ENCODE data around the gene SOHLH1.

Gene SOHLH1

GRCh38 chr9:135728436-135729110, 29.3 kb upstream of the SOHLH1 start:
- no peak for DNase-seq

DNA sequence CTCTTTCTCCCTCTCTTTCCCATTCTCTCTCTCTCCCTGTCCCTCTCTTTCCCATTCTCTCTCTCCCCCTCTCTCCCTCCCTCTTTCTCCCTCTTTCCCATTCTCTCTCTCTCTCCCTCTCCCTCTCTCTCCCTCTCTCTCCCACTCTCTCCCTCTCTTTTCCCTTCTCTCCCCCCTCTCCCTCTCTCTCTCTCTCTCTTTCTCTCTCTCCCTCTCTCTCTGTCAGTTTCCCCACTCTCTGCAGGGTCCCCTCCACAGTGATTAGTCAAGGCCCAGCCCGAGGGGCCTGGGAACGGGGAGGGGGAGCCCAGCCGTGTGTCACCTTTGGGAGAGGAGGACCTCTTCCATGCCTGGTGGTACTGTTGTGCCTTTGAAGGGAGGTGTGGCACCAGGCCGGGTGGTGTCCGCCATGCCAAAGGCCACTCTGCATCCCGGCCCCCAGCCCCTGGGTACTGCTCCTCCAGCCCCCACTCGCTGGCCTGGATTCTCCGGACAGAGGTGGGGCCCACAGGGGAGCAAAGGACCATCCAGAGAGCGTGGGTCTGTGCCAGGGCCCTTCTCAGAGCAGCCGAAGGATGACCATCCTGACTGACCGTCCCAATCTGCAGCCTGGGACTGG, 28.1 kb upstream of the SOHLH1 start:
- no peak for DNase-seq

- DNase-seq = no peak
These were observed 27.0 kb upstream of the SOHLH1 start for GRCh38 chr9:135726138-135726853.

DNA sequence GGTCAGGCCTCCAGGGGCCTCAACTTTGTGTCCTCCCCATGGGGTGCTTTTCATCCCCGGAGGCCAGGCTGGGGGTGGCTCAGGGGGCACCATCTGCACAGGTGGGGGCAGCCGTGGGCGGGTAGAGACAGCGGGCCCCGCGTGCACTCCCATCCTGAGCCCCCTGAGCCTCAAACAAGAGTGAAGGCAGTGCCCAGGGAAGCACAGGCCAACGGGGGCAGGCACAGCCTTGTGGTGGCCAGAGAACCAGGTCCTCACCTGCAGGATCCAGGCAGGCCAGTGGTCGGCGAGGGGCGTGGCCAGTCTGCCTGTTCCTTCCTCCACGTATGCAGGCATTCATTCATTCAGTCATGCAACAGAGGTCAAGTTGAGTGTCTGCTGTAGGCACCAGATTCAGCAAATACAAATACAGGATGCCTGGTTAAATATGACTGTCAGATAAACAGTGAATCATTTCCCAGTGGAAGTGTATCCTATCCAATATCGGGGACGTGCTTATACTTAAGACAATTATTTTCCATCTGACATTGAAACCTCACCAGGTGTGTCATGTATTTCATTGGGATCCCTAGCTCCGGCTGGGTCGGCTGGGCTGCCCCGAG, 25.0 kb upstream of the SOHLH1 start:
- DNase-seq = no peak

DNA sequence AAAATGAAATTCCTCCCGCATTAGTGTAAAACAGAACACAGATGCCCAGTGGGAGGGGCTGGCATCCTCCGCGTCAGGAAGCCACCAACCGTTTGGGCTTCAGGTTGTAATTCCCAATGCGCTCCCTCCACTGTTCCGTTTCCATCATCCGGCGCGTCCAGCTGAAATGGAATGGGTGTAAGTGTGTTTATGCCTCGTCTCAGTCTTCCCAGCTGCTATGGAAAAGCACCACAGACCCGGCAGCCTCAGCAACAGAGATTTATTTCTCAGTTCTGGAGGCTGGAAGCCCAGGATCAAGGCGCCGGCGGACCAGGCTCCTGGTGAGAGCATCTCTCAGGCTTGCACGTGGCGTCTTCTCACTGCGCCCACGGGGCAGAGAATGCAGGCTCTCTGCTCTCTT, 23.1 kb upstream of the SOHLH1 start:
- DNase-seq = no peak

GRCh38 chr9:135719472-135719871, 20.2 kb upstream of the SOHLH1 start:
- DNase-seq = no peak

DNA sequence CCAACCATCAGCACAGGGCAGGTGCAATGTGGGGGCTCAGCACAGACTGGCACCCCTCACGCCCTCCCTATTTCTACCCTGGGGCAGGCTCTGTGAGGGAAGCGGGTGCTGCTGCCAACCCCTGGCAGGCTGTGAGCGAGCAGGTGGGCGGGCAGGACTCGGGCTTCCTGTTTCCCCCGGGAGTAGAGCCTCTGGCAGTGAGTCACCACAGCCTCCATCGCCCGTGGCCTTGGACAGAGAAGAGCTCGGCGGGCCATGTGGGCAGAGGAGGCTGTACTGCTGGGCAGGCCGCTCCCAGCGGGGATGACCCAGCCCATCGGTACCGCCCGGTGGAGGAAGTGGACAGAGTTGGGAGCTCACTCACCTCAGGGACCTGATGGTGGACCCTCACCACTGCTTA, 19.3 kb upstream of the SOHLH1 start:
- no peak for DNase-seq

- DNase-seq = no peak
These were observed 18.1 kb upstream of the SOHLH1 start for GRCh38 chr9:135717410-135717809.

DNA sequence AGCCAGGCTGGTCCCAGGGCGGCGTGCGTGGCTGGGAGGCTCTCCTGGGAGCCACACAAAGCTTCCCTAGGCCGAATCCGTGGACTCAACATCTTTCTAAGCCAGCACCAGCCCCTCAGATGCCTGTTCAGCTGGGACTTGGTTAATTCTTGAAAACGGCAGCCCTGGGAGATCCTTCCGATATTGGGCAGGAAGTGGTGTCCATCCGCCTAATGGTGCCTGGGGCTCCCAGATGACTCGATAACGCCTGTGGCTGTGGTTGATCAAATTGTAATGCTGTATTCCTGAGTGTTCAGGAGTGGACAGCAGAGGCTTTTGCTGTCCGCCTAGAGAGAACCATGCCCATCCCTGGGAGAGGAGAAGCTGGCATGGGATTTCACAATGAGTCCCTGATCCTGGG, 16.8 kb upstream of the SOHLH1 start:
- DNase-seq = no peak

DNA sequence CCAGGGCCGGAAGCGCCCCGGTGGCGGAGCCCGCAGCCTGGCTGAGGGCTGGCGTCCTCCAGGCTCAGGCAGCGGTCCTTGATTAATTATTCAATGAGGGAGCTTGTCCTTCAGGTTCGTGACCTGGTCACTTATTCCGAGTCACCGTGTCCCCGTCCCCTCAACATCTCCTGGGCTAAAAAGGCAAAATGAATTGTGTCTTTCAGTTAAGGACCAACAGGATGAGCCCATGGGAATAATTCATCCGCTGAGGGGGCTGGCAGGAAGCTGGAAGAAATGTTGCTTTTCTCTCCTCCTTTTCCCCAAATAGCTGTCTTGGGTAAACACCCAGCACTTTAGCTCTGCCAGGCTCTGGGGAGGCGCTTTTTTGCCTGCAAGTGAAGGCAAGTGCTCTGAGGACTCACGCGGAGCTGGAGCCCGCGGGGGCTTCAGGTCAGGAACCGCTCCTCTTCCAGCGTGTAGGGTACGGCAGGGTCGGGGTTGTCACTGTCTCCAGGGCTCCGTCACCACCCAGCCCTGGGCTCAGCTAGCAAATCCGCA, 15.8 kb upstream of the SOHLH1 start:
- no peak for DNase-seq

DNA sequence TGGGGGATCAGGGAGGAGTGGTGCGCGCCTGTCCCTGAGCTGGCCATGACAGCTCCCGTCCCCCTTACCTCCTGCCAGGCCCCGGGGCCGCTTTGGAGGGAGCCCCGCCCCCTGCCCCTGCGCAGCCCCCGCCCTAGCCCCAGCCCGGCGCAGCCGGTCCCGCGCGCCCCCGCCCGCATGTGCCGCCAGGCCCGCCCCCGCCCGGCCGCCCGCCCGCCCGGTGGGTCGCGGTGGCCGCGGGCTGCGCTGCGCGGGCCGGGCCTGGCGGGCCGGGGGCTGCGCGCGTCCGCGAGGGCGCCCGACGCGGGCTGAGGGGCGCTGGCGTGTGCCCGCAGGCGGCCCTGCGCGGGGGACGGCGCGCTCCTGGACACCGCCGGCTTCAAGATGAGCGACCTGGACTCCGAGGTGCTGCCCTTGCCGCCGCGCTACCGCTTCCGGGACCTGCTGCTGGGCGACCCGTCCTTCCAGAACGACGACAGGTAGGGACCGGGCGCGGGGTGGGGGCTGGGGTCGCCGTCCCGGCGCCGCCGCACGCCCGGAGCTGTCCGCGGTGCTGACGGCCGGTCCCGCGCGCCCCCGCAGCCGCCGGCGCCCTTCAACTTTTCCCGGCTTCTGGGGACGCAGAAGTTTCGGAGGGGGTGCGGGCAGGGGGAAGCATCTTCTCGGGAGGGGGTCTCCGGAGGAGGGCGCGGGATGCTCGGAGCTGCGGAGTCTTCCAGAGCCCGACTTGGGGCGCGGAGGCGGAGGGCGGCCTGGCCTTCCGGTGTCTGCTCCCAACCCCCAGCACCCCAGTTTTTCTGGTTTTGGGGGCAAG, 15.2 kb upstream of the SOHLH1 start:
- DNase-seq = no peak

GRCh38 chr9:135712613-135713295, 13.5 kb upstream of the SOHLH1 start:
- no peak for DNase-seq

DNA sequence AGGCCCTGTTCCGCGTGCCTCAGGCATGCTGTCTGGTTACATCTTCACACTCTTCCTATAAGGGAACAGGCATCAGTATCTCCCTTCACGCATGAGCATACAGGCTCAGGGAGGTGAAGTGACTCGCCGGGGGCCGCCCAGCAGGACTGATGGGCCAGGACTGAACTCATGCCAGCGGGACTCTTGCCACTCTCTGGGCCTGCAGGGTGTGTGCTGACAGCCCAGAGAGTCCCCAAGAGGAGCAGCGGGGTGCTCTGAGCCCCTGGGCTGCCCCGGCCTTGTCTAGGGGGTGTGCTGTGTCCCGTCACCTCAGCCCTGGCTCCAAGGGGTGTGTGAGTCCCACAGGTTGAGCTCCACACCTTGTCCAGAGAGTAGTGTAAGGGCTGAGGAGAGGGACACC, 12.6 kb upstream of the SOHLH1 start:
- DNase-seq = no peak

GRCh38 chr9:135711391-135711790, 12.1 kb upstream of the SOHLH1 start:
- no peak for DNase-seq

GRCh38 chr9:135708164-135708563, 8.9 kb upstream of the SOHLH1 start:
- DNase-seq = no peak

DNA sequence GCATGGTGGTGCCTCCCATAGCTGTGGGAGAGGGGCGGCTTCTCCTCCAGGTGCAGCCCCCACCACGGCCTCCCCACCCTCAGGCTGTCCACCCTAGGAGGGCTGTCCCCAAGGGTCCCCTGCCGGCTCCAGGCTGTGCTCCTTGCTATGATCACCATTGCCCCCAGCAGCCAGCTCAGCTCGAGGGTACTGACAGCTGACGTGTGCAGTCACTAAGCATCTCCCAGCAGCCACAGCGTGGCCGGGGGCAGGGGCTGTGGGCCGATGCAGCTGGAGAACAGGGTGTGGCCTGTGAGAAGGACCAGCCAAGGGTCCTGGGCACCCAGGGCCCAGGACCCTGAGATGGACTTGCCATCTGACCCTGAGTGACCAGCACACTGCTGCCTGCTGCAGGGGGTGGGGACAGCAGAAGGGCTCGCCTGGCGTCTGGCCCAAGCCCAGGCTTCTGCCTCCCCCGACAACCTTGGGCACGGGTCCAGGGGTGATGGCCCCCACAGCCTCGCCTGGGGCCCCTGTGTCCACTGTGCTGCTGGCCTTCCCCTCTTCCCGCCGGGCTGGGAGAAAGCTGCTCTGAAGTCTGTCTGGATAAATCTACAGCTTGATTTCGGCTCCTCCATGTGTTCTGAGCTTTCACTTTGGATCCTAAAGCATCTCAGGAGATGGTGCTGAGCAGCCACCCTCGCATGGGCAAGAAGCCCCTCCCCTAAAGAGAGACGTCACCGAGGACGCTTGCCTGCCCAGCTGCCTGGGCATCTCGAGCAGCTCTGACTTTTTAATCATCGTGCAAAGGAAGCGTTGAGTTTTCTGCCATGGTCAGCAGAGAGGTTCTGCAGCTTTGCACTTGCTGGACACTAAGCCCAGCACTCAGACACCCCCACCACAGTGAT, 8.2 kb upstream of the SOHLH1 start:
- DNase-seq = no peak

GRCh38 chr9:135706288-135706687, 7.0 kb upstream of the SOHLH1 start:
- DNase-seq = no peak

DNA sequence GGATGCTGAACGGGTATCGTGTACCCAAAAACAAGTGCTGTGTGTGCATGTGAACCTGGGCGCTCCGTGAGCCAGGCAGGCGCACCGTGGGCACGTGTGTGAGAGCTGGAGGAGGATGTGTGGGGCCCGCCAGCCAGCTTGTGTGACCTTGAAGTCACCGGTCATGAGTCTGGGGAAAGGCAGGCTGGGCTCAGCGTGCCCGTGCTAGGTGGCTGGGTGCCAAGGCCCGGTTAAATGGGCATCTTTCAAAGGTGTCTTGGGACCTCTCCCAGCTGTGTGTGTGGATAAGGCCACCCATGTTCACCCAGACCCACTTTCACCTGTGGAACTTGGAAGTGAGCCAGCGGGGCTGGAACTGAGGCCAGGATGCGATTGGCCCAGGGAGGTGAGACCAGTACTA, 6.1 kb upstream of the SOHLH1 start:
- no peak for DNase-seq

- DNase-seq = no peak
These were observed 5.2 kb upstream of the SOHLH1 start for GRCh38 chr9:135704483-135704882.

DNA sequence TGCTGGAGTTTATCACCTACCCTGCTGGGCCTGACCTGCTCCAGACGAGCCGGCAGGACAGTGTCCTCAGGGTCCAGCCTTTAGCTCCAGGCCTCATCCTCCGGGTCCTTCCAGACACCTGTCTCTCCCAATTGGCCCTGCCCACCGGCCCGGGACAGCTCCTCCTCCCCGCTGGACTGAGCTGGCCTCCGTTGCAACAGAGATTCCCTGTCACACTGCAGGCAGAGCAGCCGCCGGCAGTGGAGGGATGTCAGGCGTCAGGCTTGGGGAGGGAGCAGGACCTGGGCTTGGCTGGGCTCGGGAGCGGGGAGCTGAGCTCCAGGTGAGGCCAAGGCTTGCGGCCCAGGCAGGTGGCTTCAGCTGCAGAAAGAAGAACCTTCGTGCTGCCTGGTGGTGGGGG, 4.4 kb upstream of the SOHLH1 start:
- DNase-seq = no peak
